DMS79 treated with DMSO at 0.1 percent for 48 hours (cell line): Measurements from ENCODE around the gene ATP10A.

Experiments
- DNase-seq: peaks from one replicate; lab custom pipeline; 2025; lab: John Stamatoyannopoulos, UW

The ATP10A gene, protein sequence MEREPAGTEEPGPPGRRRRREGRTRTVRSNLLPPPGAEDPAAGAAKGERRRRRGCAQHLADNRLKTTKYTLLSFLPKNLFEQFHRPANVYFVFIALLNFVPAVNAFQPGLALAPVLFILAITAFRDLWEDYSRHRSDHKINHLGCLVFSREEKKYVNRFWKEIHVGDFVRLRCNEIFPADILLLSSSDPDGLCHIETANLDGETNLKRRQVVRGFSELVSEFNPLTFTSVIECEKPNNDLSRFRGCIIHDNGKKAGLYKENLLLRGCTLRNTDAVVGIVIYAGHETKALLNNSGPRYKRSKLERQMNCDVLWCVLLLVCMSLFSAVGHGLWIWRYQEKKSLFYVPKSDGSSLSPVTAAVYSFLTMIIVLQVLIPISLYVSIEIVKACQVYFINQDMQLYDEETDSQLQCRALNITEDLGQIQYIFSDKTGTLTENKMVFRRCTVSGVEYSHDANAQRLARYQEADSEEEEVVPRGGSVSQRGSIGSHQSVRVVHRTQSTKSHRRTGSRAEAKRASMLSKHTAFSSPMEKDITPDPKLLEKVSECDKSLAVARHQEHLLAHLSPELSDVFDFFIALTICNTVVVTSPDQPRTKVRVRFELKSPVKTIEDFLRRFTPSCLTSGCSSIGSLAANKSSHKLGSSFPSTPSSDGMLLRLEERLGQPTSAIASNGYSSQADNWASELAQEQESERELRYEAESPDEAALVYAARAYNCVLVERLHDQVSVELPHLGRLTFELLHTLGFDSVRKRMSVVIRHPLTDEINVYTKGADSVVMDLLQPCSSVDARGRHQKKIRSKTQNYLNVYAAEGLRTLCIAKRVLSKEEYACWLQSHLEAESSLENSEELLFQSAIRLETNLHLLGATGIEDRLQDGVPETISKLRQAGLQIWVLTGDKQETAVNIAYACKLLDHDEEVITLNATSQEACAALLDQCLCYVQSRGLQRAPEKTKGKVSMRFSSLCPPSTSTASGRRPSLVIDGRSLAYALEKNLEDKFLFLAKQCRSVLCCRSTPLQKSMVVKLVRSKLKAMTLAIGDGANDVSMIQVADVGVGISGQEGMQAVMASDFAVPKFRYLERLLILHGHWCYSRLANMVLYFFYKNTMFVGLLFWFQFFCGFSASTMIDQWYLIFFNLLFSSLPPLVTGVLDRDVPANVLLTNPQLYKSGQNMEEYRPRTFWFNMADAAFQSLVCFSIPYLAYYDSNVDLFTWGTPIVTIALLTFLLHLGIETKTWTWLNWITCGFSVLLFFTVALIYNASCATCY (N-terminal part only)

DNA sequence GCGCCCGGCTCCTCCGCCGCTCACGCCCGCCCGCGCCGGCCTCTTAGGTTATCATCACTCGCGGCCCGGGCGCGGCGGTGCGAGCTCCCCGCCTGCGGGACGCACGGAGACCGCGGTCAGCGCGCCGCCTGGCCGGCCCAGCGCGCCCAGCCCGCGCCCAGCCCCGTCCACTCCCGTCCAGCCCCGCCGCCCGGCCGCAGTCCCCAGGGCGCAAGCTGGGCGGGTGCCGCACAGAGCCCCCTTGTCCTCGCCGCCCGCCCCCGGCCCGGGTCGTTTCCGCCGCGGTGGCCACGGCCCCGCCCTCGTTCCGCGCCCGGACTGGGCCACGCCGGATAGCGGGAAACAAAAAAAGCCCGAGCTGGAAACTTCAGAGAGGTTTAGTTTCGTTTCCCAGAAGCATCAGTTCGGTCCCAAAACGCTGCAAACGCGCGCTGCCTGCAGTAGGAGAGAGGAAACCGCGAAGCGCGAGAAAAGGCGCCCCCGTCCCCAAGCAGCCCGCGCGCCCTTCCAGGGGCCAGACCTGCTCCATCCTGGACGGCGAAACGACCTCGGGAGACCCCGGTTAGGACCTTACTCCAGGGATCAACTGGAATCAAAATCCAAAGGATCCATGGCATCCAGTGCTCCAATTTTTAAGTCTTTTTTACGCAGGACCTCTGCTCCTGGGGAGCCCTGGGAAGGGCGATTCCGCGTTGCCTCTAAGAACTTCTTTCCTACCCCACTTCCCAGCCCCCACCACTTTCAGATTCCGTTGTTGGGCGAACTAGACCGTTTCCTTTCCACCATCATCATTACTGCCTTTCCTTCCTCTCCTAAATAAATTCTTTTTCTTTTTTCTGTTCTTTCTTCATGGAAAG, at the start of gene ATP10A:
Gene ATP10A, minus strand, starts transcription at position 217 of the 857 bp plus-strand sequence. CDS start 231 bp downstream, outside the sequence.
- DNase-seq, result no peak

- DNase-seq, result no peak
Observed at GRCh38 chr15:25912035-25912434, 48.9 kb upstream of the ATP10A start.

GRCh38 chr15:25910832-25911231, 47.7 kb upstream of the ATP10A start:
- no peak for DNase-seq

DNA sequence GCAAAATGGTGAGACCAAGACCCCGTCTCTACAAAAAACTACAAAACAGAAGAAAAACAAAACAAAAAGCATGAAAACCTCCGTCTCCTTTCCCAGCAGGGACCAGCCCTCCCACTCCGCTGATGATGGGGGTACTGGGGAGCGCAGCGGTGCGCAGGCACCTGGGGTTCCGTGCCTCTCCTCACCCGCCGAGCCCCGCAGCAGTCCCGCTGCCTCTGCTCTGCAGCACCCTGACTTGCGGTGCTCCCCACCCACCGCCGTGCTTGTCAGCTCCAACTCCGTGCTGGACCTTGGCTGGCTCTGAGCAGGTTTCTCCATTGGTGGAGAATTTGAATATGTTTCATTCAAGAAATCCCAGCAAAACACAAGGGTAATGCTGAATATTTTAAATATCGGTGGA, 46.7 kb upstream of the ATP10A start:
- DNase-seq, result no peak

DNA sequence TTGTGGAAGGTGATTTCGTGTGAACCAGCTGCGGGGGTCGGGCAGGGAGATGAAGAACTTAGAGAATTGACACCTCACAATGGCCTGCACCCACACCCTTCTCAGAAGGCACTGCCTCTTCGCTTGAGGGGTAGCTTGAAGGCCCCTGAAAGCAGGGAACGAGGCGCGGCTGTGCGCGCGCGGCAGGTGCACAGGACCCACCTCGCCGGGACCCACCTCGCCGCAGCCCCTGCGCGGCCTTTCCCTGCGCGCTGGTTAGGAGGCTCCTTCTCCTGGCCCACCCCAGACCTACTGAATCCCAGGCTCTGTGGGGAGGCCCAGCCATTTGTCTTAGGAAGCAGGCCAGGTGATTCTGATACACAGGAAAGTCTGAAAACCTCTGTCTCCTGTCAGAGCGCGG, 46.2 kb upstream of the ATP10A start:
- DNase-seq, result no peak

DNA sequence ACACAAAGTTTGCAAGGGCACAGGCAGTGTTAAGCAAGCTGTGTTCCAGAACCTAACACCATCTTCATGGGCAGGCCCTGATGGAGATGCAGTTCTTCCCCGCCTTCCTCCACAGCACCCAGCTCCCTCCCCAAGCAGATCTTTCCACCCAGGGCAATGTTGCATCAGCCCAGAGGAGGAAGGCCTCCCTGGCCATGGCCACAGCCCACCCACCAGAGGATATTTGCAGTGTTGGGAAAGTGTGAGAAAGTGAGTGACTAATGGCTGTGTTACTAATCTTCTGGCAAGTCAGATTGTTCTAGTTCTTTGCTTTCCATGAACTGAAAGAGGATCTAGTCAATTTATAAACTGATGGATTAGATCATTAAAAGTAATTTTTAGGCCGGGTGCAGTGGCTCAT, 42.0 kb upstream of the ATP10A start:
- DNase-seq, result no peak

DNA sequence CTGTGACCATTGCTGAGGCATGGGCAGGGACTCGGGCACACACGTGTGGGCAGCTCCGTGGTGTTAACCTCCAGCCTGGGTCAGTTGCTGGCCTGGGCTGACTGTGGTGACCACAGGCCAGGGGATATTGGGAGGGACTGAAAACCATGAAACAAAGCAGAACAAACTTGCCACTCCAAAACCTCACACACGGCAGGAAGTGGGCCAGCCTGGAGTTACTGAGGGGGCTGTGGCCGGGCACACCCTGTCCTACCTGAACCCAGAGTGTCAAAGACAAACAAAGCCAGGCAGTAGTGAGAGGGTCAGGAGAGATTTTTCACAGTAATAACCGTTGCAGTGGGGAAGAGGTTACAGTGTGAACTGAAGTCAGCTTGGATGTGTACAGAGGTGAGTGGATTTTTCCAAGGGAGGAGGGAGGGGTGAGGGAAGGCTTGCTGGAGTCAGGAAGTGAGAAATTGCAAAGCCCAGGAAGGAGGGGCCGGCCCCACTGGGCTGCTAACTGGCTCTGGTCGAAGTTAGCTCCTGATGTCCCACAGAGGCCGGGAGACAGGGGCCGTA, 40.0 kb upstream of the ATP10A start:
- no peak for DNase-seq

- no peak for DNase-seq
Observed at GRCh38 chr15:25901811-25902605, 38.9 kb upstream of the ATP10A start.

DNA sequence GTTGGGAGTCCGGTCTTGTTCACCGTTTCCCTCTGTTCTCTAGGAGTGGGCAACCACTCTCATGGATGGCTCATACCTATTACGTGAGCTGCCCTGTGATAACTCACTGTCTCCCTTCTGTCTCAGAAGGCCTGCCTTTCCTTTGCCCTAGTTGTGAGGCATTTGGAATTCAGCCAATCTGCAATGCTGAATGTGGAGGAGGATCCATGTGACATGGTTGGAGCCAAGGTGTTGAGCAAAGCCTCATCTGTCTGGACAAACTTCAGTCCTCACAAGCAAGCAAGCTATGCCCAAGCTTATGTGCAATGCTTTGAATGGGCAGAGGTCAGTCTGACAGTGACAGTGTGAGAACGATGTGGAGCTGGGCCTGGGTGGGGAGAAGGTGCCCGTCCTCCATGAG, 37.8 kb upstream of the ATP10A start:
- no peak for DNase-seq

GRCh38 chr15:25900431-25900830, 37.3 kb upstream of the ATP10A start:
- DNase-seq, result no peak

DNA sequence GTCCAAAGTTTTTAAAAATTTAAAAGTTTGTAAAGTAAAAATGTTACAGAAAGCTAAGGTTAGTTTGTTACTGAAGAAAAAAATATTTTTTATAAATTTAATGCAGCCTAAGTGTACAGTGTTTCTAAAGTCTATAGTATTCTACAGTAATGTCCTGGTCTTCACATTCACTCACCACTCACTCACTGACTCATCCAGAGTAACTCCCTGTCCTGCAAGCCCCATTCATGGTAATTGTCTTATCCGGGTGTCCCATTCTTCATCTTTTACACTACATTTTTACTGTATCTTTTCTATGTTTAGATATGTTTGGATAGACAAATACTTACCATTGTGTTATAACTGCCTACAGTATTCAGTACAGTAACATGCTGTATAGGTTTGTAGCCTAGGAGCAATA, 36.7 kb upstream of the ATP10A start:
- no peak for DNase-seq

- no peak for DNase-seq
Observed at GRCh38 chr15:25897658-25898057, 34.5 kb upstream of the ATP10A start.

DNA sequence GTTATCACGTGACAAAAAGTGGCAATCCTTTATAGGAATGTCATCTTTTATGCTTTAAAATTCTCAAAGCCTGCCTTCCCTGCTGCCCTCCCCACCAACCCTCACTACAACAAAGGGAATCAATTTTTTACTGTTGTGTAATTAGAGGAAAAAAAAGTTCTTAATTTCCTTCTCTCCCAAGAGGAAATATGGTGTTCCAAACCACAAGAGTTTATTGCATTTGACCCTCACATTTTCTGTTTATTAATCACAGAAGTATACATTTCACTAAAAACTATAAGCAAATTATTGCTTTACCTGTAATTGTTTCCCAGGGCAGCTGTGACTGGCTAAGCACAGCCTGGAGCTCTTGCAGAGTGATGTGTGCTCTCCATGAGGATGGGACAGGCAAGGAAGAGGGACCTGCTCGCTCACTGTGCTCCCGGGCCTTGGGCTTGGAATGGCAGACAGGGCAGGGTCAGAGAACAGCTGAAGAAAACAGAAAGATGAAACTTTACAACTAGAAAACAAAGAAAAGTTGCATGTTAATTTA, 31.3 kb upstream of the ATP10A start:
- no peak for DNase-seq

- no peak for DNase-seq
Observed at GRCh38 chr15:25893596-25893995, 30.5 kb upstream of the ATP10A start.

DNA sequence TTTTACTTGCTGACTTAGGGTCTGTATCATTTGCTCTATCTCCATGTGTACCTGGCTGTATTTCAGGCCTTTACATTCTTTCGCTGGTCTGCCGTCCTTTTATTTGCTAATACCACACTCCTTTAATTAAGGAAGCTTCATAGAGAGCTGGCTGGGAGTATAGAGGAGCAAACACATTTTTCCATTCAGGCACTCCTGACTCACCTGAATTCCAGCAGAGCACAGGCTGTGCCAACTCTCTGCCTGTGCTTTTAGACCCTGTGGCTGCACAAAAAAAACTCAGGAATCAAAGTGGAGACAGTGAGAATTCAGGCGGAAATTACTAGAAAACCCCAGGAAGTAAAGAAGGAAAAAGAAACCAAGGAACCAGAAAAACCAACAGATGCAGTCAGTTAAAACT, 29.0 kb upstream of the ATP10A start:
- no peak for DNase-seq

DNA sequence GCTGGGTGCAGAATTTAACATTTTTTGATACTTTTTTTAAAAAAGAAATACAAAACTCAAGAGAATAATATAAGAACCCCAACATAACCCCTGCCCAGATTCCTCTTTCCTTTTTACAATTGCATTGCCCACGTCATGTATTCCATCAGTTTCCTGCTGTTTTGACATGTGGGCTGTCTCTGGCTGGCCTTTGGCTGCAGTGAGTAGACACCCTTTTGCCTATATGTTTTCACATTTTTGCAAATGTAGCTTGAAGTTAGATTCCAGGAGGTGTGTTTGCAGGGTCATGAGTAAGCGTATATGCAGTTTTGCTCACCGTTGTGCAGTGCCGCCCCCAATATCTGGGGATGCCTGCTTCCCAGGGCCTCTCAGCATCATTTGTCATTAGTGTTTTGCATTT, 28.0 kb upstream of the ATP10A start:
- DNase-seq, result no peak

DNA sequence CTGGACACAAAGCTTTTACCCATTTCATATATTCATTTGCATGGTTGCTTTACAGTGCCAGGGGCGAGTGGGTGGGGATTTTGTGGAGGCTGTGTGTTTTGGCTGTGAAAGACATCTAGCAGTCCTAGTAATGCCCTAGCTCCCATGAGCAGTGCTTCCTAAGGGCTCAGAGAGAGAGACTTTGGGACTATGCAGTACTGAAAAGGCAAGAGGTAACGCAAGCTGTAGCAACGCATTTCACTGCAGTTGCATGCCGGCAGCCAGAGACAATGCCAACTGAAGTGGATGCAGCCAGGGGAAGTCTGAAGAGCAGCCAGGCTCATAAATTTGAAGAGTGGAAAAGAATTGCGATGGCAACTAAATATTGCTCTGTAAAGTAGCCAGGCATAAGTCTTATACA, 27.4 kb upstream of the ATP10A start:
- DNase-seq, result no peak

- no peak for DNase-seq
Observed at GRCh38 chr15:25887870-25888269, 24.7 kb upstream of the ATP10A start.

DNA sequence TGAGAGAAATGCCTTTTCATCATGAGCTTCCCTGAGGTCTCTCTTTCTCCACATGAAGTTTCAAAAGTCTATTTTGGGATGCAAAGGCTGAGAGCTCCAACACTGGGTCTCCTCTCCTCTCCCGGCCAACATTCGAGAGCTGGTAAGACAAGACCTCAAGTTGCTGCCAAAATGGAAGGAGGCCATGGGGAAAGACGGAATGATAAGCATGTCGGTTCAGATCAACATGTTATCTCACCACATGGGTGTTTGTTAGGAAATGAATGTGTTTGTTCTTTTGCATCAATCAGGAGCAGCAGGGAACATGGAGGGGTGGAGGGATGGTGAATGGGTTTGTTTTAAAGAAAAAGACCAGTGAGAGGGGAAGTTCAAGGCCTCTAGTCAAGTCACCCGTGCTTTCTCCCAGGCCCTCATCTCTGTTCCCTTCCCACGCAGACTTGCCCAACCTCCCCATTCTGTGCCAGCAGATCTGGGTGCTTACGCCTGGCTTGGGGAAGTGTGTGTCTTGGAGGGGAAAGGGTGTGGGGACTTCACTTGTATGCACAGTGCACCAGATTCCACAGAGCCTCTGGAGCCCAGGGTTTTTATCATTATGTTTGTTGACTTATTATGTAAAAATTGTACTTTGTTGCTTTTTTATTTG, 23.5 kb upstream of the ATP10A start:
- no peak for DNase-seq
